Left hindlimb (tissue), 1 donor: Measurements from ENCODE around the gene SLAMF9.
"Not testable (repeated sequence)": the region's sequence is repeated elsewhere in the genome, so short reads cannot be mapped to it uniquely, and the experiment has no call there.

ENCODE experiments used
- DNase-seq: peaks from one replicate; pipeline ENCODE4 v3.0.0-alpha.2; 2018

SLAMF9 gene

GRCh38 chr1:159920202-159920601 is 33.8 kb downstream of the SLAMF9 start:
- no peak for DNase-seq

GRCh38 chr1:159919236-159919865 is 34.7 kb downstream of the SLAMF9 start:
- no peak for DNase-seq

DNA sequence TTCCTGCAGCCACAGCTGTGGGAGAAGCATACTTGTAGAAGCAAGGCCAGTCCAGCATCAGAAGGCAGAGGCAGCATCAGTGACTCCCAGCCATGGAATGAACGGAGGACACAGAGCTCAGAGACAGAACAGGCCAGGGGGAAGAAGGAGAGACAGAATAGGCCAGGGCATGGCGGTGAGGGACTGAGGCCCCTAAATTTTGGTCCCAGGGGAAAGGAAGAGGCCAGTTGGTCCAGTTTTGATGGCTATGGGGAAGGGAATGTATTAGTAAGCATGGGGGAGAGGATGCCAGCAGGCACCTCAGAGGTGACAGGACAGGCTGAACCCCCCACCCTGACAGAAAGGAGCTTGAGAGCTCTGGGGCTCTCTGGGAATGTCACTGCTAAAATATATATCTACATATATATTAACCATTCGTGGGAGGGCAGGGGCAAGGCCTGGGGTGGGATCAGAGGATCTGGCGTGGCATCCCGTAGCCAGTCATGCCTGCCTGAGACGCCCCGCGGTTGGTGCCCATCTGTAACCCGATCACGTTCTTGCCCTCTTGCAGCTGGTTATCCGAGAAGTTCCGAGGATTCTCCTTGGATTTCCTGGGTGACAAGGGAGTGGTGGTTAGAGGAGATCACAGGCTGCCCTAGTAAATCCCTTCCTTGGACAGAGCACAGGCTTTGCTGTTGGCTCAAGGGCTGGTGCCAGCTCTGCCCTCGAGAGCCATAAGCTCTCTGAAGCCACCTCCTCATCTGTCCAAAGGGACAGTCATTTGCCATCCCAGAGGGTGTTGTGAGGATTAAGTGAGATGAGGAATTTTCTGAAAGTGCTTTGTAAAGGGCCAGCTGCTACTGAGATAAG is 35.5 kb downstream of the SLAMF9 start:
- DNase-seq, result no peak

DNA sequence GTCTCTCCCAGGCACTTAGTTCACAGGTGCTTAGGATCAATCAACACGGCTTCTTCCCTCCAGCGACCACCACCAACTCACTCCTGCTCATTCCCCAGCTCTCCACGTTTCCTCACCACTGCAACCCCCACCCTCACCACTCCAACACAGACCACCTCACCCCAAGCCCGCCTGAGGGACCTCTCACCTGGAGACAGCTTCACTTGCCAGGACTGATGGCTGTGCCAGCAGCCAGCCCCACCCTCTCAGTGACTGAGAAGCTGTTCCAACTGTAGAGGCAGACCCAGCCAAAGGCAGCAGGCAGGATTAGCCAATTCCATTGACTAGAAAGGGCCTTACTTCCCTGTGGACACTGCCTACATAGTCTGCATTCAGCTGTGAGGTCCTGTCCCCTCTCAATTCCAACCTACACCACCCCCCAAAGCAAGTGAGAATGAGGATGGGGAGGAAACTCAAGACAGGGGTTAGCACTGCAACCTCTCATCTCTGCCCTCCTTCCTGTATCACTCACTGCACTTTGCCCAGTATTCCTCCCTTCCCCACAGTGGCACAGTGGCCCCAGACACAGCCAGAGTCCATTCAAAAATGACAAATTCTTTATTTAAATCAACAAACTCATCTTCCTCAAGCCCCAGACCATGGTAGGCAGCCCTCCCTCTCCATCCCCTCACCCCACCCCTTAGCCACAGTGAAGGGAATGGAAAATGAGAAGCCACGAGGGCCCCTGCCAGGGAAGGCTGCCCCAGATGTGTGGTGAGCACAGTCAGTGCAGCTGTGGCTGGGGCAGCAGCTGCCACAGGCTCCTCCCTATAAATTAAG is 36.3 kb downstream of the SLAMF9 start:
- peak; percentile 75 for DNase-seq

- peak; percentile 20 for DNase-seq
These were observed 37.6 kb downstream of the SLAMF9 start for GRCh38 chr1:159916242-159917051.

DNA sequence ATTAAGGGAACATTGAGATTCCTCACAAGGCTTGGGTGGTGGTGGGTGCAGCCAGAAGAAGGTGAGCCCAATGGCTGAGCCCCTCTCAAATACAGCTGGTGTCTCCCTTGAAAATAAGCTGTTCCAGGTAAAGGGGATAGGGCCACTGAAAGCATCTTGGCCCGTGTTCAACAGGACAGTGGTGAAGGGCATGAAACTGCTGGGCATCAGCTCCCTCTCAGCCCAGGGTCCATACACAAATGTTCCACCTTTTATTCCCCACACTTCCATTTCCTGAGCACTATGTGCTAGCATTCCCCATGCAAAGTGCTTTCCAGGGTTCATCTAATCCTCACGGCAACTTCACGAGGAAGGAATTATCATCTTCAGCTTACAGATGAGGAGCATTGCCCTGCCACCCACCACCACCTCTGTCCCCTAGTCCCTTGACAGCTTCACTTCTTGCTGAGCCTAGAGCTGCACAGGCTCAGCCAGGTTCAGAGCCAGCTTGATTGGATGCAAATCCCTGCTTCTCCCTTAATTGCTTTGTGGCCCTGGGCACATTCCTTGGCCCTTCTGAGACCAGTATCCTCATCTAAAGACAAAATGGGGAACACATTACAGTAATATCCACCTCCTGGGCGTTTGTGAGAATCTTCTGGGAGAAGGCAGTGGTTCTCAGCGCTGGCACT is 38.3 kb downstream of the SLAMF9 start:
- DNase-seq, result peak; percentile 17

DNA sequence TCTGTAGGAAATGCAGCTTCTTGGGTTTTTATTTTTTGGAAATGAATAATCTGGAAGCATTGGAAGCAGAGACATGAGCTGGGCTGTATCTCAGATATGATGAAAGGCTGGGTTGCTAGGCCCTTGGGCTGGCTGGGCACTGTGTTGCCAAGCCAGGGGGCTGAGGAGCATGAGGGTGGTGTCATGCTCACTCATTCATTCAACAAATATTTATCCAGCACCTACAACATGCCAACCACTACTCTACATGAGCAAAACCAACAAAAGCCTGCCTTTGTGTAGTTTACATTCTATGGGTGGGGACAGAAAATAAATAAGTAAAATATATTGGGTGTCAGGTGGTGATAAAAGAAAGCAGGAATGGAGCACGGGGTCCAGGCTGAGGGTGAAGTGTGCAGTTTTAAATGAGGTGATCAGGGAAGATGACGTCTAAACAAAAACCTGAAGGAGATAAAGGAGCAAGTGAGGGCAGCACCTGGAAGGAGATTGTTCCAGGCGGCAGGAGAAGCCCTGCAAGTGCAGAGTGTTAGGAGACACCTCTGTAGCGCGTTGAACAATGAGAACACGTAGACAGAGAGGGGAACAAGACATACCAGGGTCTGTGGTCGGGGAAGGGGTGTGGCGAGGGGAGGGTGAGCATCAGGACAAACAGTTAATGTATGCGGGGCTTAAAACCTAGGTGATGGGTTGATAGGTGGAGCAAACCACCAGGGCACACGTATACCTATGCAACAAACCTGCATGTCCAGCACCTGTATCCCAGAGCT is 39.6 kb downstream of the SLAMF9 start:
- DNase-seq, result peak; percentile 5

GRCh38 chr1:159913451-159914192 is 40.4 kb downstream of the SLAMF9 start:
- DNase-seq, result peak; percentile 17

- DNase-seq, result peak; percentile 5
These were observed 42.5 kb downstream of the SLAMF9 start for GRCh38 chr1:159911326-159912070.

DNA sequence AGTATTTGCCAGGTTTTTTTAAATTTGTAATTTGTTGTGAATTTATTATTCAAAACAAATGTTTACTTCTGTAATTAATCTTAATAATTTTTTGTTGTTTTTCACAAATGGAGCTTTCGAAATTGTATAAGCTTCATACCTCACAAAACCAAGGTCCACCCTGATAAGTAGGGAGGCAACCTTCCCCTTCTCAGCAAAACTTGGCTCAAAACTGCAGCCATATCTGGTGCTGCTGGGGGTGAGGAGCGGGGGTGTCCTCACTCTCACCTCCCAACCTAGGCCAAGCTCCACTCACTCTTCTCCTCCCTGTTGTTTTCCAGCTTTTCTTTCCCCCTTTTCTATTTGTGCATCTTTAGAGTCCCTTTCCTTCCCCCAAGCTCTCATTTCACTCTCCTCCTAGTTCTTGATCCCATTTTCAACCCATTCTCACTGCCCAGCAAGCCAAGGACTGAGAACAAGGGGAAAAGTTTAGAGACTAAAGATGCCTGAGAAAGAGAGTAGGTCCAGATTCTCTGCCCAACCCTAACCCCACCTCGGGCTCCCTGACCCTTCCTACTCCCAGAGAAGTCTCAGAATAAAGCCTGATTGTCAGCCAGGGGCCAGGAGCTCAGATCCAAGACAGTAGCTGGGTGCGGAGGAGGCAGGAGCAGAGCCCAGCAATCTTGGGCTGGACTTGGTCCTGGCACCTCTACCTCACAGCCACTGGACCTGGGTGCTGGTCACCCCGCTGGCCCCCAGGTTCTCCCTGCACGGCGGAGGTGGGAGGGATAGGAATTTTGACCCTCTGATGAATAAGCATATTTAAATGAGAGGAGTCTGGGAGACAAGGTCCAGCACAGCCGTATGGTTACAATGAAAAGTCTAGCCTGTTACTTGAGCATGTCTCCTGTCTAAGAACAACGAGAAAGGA is 45.8 kb downstream of the SLAMF9 start:
- peak; percentile 11 for DNase-seq

DNA sequence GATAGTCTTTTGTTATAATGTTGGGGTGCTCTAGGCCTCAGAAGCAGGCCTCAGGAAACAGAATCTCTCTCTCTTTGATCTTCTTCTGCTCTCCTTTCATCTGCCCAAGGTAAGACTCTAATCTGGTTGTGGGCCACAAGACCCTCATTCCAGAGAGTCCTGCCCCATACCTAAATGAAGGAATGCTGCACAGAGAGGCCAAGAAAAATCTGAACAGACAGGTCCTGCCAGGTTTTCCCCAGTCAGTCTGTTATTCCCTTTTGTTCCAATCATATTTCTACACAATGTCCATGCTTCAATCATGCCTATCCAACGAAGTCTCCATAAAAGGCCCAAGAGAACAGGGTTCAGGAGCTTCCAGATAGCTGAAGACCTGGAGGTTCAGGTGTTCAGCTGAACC is 47.1 kb downstream of the SLAMF9 start:
- no peak for DNase-seq

GRCh38 chr1:159904036-159904435 is 50.0 kb downstream of the SLAMF9 start:
- not testable (repeated sequence) for DNase-seq

DNA sequence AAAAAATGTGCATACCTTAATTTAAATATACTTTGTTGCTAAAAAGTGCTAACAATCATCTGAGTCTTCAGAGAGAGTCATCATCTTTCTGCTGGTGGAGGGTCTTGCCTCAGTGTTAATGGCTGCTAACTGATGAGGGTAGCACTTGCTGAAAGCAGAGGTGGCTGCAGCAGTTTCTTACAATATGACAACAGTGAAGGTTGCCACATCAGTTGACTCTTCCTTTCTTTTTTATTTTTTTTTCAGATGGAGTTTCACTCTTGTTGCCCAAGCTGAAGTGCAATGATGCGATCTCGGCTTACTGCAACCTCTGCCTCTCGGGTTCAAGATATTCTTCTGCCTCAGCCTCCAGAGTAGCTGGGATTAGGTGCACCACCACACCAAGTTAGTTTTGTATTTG is 51.5 kb downstream of the SLAMF9 start:
- no peak for DNase-seq
